Measurements from ENCODE around the gene NAALADL2. TPM values are rescaled to one million over a fixed set of nuclear protein-coding genes. Genes with fewer than 3 reads are reported as not detected.
"Not testable (repeated sequence)": the region's sequence is repeated elsewhere in the genome, so short reads cannot be mapped to it uniquely, and the experiment has no call there.

Gene NAALADL2
- total RNA-seq, 1 experiment from 2014 or later = 1.0 TPM

DNA sequence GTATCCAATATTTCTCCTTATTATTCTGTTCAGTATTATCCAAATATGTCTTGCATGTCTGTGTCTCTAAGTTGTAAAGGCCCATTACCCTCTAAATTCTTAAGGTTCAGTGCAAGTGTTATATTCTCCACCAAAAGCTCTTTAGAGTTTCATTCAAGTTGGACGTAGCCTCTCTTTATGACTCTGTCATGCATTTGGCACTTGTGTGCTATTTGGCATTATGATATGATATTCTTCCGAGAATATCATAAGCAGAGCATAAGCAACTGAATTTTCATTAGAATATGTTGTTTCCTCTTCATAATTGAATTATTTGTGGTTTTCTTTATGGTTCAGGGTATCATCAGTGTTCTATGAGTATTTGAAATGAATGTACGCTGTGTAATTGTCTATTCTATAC is 594.2 kb downstream of the NAALADL2 start:
- DNase-seq (ENCODE audit: extremely low read depth, low read depth) = no peak

DNA sequence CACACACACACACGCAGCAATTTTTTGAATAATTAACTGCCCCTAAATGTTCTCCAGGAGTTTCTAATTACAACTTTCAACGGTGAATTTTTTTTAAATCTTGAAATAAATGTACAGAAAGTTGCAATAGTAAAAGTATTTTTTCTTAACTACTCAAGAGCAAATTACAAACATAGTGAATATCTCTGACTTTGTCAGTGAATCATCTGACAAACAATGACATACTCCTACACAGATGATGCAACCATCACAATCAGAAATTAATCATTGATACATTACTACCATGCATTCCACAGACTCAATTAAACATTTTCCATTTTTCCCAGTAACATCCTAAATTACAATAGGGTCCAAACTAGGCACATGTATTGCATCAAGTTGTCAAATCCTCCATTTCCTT is 597.3 kb downstream of the NAALADL2 start:
- no peak for DNase-seq (ENCODE audit: extremely low read depth, low read depth)

DNA sequence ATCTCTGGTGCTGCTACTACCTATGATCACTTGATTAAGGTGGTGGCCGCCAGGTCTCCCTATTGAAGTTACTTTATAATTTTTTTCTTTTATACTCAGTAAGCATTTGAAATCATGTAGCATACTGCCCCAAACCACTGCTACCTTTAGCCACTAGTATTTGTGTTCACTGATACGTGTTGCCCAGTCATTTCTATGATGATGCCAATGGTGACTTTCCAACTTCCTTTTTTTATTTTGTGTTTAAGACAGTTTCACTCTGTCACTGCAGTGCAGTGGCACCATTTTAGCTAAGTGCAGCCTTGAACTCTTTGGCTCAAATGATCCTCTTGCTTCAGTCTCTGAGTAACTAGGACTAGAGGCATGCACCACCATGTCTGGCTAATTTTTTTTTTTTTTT is 598.2 kb downstream of the NAALADL2 start:
- DNase-seq (ENCODE audit: extremely low read depth, low read depth) = no peak

- DNase-seq (ENCODE audit: extremely low read depth, low read depth) = not testable (repeated sequence)
Measured at GRCh38 chr3:175460849-175461399, 601.8 kb downstream of the NAALADL2 start.

- DNase-seq (ENCODE audit: extremely low read depth, low read depth) = no peak
Measured at GRCh38 chr3:175464362-175464761, 605.2 kb downstream of the NAALADL2 start.

- no peak for DNase-seq (ENCODE audit: extremely low read depth, low read depth)
Measured at GRCh38 chr3:175469124-175469523, 610.0 kb downstream of the NAALADL2 start.

- no peak for DNase-seq (ENCODE audit: extremely low read depth, low read depth)
Measured at GRCh38 chr3:175475765-175476164, 616.6 kb downstream of the NAALADL2 start.

GRCh38 chr3:175476489-175476888 is 617.4 kb downstream of the NAALADL2 start:
- no peak for DNase-seq (ENCODE audit: extremely low read depth, low read depth)

GRCh38 chr3:175477651-175478224 is 618.6 kb downstream of the NAALADL2 start:
- DNase-seq (ENCODE audit: extremely low read depth, low read depth) = no peak

DNA sequence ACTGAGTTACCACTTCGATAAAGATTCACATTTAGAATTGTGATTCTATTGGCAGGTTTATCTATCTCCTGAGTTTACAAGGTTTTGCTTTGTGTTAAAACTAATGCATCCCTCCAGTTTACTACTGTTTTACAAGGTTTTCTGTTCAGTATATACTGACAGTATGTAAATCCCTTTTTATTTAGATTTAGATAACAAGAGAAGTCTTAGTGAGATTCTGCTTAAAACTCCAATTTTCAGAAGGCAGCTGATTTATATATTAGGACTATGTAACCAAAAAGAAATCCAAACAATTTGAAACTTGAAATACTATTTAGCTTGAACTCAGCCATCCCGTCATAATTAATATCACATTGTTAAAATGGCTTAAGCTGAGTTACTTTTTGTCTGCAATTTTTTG is 619.2 kb downstream of the NAALADL2 start:
- DNase-seq (ENCODE audit: extremely low read depth, low read depth) = no peak

GRCh38 chr3:175479175-175479574 is 620.0 kb downstream of the NAALADL2 start:
- no peak for DNase-seq (ENCODE audit: extremely low read depth, low read depth)

- no peak for DNase-seq (ENCODE audit: extremely low read depth, low read depth)
Measured at GRCh38 chr3:175479800-175480199, 620.7 kb downstream of the NAALADL2 start.

DNA sequence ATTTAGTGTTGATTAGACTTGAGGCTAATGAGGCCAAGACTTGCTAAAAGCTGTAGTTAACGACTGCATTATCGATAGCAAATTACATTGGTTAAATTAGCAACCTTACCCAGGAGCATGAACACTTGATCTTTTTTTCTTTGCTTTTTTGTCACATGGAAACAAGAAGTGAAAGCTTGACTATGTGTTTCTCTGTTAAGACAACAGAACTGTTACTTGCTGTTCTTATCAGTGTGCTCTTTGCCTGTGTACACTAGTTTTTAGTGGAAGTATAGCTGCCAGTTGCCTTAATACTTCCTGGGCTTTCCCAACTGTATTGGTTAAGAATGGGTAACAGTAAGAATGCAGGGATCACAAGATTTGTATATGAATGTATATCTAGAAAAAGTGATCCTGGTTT is 625.5 kb downstream of the NAALADL2 start:
- DNase-seq (ENCODE audit: extremely low read depth, low read depth) = no peak

- no peak for DNase-seq (ENCODE audit: extremely low read depth, low read depth)
Measured at GRCh38 chr3:175485436-175485835, 626.3 kb downstream of the NAALADL2 start.

DNA sequence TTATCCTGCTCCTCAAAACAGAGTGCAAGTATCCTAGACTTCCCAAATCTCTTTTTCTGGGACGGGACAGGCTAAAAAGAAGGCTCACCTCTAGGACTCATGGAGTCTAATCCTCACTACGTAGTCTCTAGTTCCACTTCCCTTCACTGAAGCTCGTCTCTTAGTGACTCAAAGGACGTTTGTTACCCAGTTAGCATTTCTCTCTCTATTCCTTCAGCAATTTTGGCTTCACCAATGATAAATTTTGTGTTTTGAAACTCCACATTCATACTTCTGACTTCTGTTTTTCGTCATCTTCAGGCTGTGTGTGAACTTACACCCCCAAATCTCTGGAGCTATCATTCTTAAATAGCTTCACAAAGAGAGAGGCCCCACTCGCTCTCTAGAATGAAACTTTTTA is 627.1 kb downstream of the NAALADL2 start:
- DNase-seq (ENCODE audit: extremely low read depth, low read depth) = no peak

GRCh38 chr3:175489406-175489805 is 630.3 kb downstream of the NAALADL2 start:
- no peak for DNase-seq (ENCODE audit: extremely low read depth, low read depth)

DNA sequence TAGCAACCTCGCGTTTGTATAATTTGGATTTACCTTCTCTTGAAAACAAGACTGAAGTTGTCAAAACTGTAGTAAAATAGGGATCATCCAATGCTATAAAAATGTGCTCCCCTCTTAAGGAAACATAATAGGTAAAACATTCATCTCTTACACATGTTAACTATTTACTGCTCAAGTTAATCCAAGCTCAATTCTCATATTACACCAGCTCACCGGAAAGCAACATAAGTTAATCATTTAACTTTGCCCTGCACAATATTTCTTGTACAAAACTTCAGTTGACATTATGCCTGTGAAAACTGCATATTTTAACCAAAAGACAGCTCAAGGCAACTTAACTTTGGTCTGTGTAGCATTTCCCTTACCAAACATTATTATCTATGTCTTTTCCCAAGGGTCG is 634.2 kb downstream of the NAALADL2 start:
- no peak for DNase-seq (ENCODE audit: extremely low read depth, low read depth)

GRCh38 chr3:175495331-175495730 is 636.2 kb downstream of the NAALADL2 start:
- no peak for DNase-seq (ENCODE audit: extremely low read depth, low read depth)

DNA sequence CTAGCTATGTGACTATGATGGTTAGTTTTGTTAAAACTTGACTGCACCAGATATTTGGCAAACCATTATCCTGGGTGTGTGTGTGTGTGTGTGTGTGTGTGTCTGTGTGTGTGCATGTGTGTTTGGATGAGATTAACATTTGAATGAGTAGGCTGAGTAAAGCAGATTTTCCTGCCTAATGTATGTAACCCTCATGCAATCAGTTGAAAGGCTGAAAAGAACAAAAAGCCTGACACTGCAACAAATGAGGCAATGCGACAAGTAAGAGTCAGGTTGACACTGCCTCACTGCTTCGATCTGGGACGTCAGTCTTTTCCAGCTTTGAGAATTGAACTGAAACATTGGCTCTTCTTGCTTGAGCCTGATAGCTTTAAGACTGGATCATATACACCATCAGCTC is 643.0 kb downstream of the NAALADL2 start:
- no peak for DNase-seq (ENCODE audit: extremely low read depth, low read depth)

GRCh38 chr3:175511219-175511785 is 652.2 kb downstream of the NAALADL2 start:
- no peak for DNase-seq (ENCODE audit: extremely low read depth, low read depth)

GRCh38 chr3:175512700-175513099 is 653.6 kb downstream of the NAALADL2 start:
- DNase-seq (ENCODE audit: extremely low read depth, low read depth) = no peak

GRCh38 chr3:175518459-175518858 is 659.3 kb downstream of the NAALADL2 start:
- DNase-seq (ENCODE audit: extremely low read depth, low read depth) = no peak

DNA sequence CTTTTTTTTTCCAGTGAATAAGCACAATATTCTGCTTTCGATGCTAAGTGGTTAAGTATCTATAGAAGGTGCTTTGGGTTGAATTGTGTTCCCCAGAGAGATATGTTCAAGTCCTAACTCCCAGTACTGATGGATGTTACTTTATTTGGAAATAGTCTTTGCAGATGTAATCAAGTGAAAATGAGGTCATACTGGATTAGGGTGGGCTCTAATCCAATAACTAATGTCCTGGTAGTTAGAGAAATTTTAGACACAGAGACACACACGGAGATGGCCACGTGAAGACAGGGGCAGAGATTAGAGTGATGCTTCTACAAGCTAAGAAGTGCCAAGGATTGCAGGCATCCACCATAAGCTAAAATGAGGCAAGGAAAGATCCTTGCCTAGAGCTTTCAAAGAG is 662.3 kb downstream of the NAALADL2 start:
- no peak for DNase-seq (ENCODE audit: extremely low read depth, low read depth)

Data from NCI-H460 (cell line).